ENCODE results near the gene CAMK2N1. TPM values are rescaled to one million over a fixed set of nuclear protein-coding genes. Genes with fewer than 3 reads are reported as not detected.
A peak's percentile ranks its signal among the peaks of the same experiment; 100 is the strongest.

CAMK2N1 gene
- polyA plus RNA-seq, 2 of the 4 experiments (the other 2 are of a cell fraction): 49.7 to 56.4 TPM

GRCh38 chr1:20477348-20478056 lies 8.5 kb downstream of the CAMK2N1 start (continued):
- no peak for TF ChIP-seq CTCF (IDR thresholded peaks at IDR 0.05)
- no peak for TF ChIP-seq MYC (IDR thresholded peaks at IDR 0.05; ENCODE audit: borderline replicate concordance, low read length)

- TF ChIP-seq RFX5 (IDR thresholded peaks at IDR 0.05) (no peak), HDAC2 (IDR thresholded peaks at IDR 0.05) (peak; percentile 100), SREBF2 (IDR thresholded peaks at IDR 0.05) (no peak), BHLHE40 (IDR thresholded peaks at IDR 0.05; ENCODE audit: low read depth, low read length) (no peak), NR3C1 (IDR thresholded peaks at IDR 0.05) (no peak), CHD4 (IDR thresholded peaks at IDR 0.05; ENCODE audit: borderline replicate concordance) (peak; percentile 99), RARB (CRISPR knock-in tag; IDR thresholded peaks at IDR 0.05) (no peak), HOXB13 (CRISPR knock-in tag; IDR thresholded peaks at IDR 0.05; ENCODE audit: low read depth) (no peak), RCOR1 (IDR thresholded peaks at IDR 0.05; ENCODE audit: low read depth, low read length) (peak; percentile 90), JUN (IDR thresholded peaks at IDR 0.05) (peak; percentile 46 to 52; a peak in 3 of 5 replicates), ZSCAN20 (CRISPR knock-in tag; IDR thresholded peaks at IDR 0.05) (no peak), GATA3 (IDR thresholded peaks at IDR 0.05; ENCODE audit: borderline replicate concordance) (peak; percentile 65), ELK1 (IDR thresholded peaks at IDR 0.05; ENCODE audit: low read depth, low read length) (no peak), KDM1A (IDR thresholded peaks at IDR 0.05; ENCODE audit: low read depth) (peak; percentile 100), MAX (IDR thresholded peaks at IDR 0.05) (0 out of 2 replicates have a peak, but pooled peaks have one; percentile 1), RNF2 (IDR thresholded peaks at IDR 0.05; ENCODE audit: borderline replicate concordance, low read depth) (no peak), REST (IDR thresholded peaks at IDR 0.05) (no peak), EP300 (IDR thresholded peaks at IDR 0.05) (peak in 1 of 2 experiments; percentile 32; a peak in 1 of 5 replicates)
- Histone ChIP-seq H3K4me2 (peak overlapping the region; percentile 86), H3K27ac (peak overlapping the region; percentile 98 to 99), H3K9me3 (no peaks in the 10 kb centered on the region), H3K4me3 (peak overlapping the region; percentile 38), H3K4me1 (peaks cover 85% of the 10 kb centered on the region)
- WGBS (ENCODE audit: missing lambda C conversion rate): 13% methylated on average over 20 of the region's 33 CpGs
- ChIA-PET CTCF (interaction anchor here (1.1 to 1.3 kb wide), 2 partner anchors 36 to 264 kb away, joined by 3 to 5 read pairs; no protein-coding TSS in a partner anchor), POLR2A (interaction anchor here (0.7 to 1.0 kb wide), 2 partner anchors 8 to 10 kb away, joined by 4 to 5 read pairs; partner anchors contain the start of gene CAMK2N1)
- peak; percentile 47 to 91 for DNase-seq (ENCODE audit: low read depth in 1 of 2, low spot score in 1 of 2)
- no peak for FAIRE-seq
- ATAC-seq: peak; percentile 32 to 59
Measured at GRCh38 chr1:20476265-20477038, 9.6 kb downstream of the CAMK2N1 start.

All from A549 (cell line).